ENCODE results near the gene JADE3. TPM values are rescaled to one million over a fixed set of nuclear protein-coding genes. Genes with fewer than 3 reads are reported as not detected.

The JADE3 gene
- total RNA-seq, 1 donor from 2014 or later, result 12.4 TPM

DNA sequence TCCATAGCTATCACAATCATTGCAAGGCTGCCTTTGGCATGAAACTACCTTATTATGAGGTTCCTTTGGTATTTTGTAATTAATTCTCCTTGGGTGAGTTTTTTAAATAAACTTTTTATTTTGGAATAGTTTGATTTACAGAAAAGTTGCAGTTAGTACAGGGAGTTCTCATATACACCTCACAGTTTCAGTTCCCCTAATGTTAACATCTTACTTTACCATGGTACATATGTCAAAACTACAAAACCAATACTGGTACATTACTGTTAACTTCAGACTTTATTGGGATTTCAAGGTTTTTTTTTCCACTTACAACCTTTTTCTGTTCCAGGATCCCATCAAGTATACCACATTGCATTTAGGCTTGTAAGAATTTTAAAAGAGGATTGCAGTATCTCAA lies 114.0 kb downstream of the JADE3 start:
- no peaks in the 10 kb centered on the region for H3K9me3 Mint-ChIP-seq (ENCODE audit: unreplicated experiment)
- FAIRE-seq (peak; percentile 72), DNase-seq (ENCODE audit: low read depth) (no peak)
- Histone ChIP-seq H3K9me3 (ENCODE audit: insufficient read depth, low read depth, low read length) (no peaks in the 10 kb centered on the region), H3K4me3 (ENCODE audit: insufficient read depth, low read depth, low read length) (no peak overlapping the region), H3K9ac (ENCODE audit: low read length) (no peak overlapping the region), H3K79me2 (ENCODE audit: insufficient read depth, low read length) (no peaks in the 10 kb centered on the region), H3K27ac (ENCODE audit: low read depth, low read length) (no peak overlapping the region), H3K36me3 (ENCODE audit: insufficient read depth, low read length) (no peaks in the 10 kb centered on the region), H3K27me3 (ENCODE audit: insufficient read depth, low read length) (no peaks in the 10 kb centered on the region), H4K20me1 (ENCODE audit: insufficient read depth, low read length) (no peaks in the 10 kb centered on the region), H3K4me2 (ENCODE audit: low read length) (no peak overlapping the region), H2AFZ (ENCODE audit: low read depth, low read length) (no peak overlapping the region), H3K4me1 (ENCODE audit: insufficient read depth, low read length) (no peaks in the 10 kb centered on the region)
- H3K27me3 Mint-ChIP-seq (ENCODE audit: low read depth, unreplicated experiment), result no peaks in the 10 kb centered on the region
- no peak overlapping the region for H3K27ac Mint-ChIP-seq (ENCODE audit: unreplicated experiment)
- no peaks in the 10 kb centered on the region for H3K4me1 Mint-ChIP-seq (ENCODE audit: low read depth, unreplicated experiment)
- H3K36me3 Mint-ChIP-seq (ENCODE audit: low read depth, unreplicated experiment), result no peaks in the 10 kb centered on the region
- H3K4me3 Mint-ChIP-seq (ENCODE audit: unreplicated experiment), result no peak overlapping the region
- TF ChIP-seq, protein P1, sequence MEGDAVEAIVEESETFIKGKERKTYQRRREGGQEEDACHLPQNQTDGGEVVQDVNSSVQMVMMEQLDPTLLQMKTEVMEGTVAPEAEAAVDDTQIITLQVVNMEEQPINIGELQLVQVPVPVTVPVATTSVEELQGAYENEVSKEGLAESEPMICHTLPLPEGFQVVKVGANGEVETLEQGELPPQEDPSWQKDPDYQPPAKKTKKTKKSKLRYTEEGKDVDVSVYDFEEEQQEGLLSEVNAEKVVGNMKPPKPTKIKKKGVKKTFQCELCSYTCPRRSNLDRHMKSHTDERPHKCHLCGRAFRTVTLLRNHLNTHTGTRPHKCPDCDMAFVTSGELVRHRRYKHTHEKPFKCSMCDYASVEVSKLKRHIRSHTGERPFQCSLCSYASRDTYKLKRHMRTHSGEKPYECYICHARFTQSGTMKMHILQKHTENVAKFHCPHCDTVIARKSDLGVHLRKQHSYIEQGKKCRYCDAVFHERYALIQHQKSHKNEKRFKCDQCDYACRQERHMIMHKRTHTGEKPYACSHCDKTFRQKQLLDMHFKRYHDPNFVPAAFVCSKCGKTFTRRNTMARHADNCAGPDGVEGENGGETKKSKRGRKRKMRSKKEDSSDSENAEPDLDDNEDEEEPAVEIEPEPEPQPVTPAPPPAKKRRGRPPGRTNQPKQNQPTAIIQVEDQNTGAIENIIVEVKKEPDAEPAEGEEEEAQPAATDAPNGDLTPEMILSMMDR (IDR thresholded peaks at IDR 0.05; ENCODE audit: insufficient read depth, low read depth, low read length), result no peak
- no peak for TF ChIP-seq EZH2 (IDR thresholded peaks at IDR 0.05; ENCODE audit: insufficient read depth, low read length)

DNA sequence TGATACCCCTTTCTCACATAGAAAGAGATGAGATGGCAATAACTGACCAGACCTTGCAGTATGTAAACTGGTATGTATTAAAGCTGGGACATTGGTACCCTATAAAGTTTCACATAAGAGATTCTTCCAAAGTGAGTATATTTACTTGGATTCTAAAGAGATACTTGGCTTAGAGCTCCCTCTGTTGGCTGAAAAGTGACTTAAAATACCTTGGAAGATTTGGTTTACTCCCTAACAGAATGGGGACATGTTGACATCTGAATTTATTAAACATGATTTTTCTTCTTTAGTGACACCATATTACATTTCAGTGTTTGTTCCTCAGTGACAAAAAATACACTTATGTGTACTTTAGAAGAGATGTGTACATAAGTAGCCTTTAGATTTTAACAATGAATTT lies 118.1 kb downstream of the JADE3 start:
- Mint-ChIP-seq H3K4me3 (ENCODE audit: unreplicated experiment) (no peak overlapping the region), H3K9me3 (ENCODE audit: unreplicated experiment) (no peaks in the 10 kb centered on the region), H3K4me1 (ENCODE audit: low read depth, unreplicated experiment) (no peaks in the 10 kb centered on the region), H3K36me3 (ENCODE audit: low read depth, unreplicated experiment) (no peaks in the 10 kb centered on the region), H3K27me3 (ENCODE audit: low read depth, unreplicated experiment) (no peaks in the 10 kb centered on the region), H3K27ac (ENCODE audit: unreplicated experiment) (no peak overlapping the region)
- Histone ChIP-seq H3K36me3 (ENCODE audit: insufficient read depth, low read length) (no peaks in the 10 kb centered on the region), H3K4me2 (ENCODE audit: low read length) (no peak overlapping the region), H3K79me2 (ENCODE audit: insufficient read depth, low read length) (no peaks in the 10 kb centered on the region), H3K9me3 (ENCODE audit: insufficient read depth, low read depth, low read length) (no peaks in the 10 kb centered on the region), H3K4me1 (ENCODE audit: insufficient read depth, low read length) (no peaks in the 10 kb centered on the region), H3K4me3 (ENCODE audit: insufficient read depth, low read depth, low read length) (no peak overlapping the region), H3K27me3 (ENCODE audit: insufficient read depth, low read length) (no peaks in the 10 kb centered on the region), H2AFZ (ENCODE audit: low read depth, low read length) (no peak overlapping the region), H4K20me1 (ENCODE audit: insufficient read depth, low read length) (no peaks in the 10 kb centered on the region), H3K9ac (ENCODE audit: low read length) (no peak overlapping the region), H3K27ac (ENCODE audit: low read depth, low read length) (no peak overlapping the region)
- no peak for TF ChIP-seq EZH2 (IDR thresholded peaks at IDR 0.05; ENCODE audit: insufficient read depth, low read length)
- TF ChIP-seq, protein P1 (IDR thresholded peaks at IDR 0.05; ENCODE audit: insufficient read depth, low read depth, low read length), result peak; percentile 38
- peak; percentile 27 for DNase-seq (ENCODE audit: low read depth)
- FAIRE-seq, result peak; percentile 100

DNA sequence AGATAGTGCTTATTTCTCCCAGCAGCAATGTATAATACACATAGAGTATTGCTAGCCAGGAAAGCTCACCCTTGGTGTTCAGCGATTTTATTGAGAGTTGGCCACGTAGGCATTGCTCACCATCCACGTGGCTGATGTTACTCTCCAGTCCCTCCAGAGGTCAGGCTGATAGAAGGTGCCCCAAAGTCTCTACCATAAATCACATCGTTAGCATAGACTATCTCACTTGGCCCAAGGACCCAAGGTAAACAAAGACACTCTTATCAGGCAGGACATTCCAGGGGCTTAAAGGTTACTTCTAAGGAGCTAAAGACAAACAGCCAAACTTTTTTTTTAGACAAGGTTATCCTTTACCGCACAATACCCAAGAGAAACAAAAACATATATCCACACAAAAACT lies 135.8 kb downstream of the JADE3 start:
- H3K9me3 Mint-ChIP-seq (ENCODE audit: unreplicated experiment), result peaks cover 2% of the 10 kb centered on the region
- peaks cover 10% of the 10 kb centered on the region for H3K36me3 Mint-ChIP-seq (ENCODE audit: low read depth, unreplicated experiment)
- no peak overlapping the region for H3K27ac ChIP-seq (ENCODE audit: low read depth, low read length)
- no peak overlapping the region for H3K9ac ChIP-seq (ENCODE audit: low read length)
- FAIRE-seq (peak; percentile 17), DNase-seq (ENCODE audit: low read depth) (no peak)
- no peaks in the 10 kb centered on the region for H3K79me2 ChIP-seq (ENCODE audit: insufficient read depth, low read length)
- no peaks in the 10 kb centered on the region for H3K4me1 Mint-ChIP-seq (ENCODE audit: low read depth, unreplicated experiment)
- no peaks in the 10 kb centered on the region for H3K4me1 ChIP-seq (ENCODE audit: insufficient read depth, low read length)
- no peak overlapping the region for H3K27ac Mint-ChIP-seq (ENCODE audit: unreplicated experiment)
- H3K27me3 ChIP-seq (ENCODE audit: insufficient read depth, low read length), result no peaks in the 10 kb centered on the region
- H3K4me2 ChIP-seq (ENCODE audit: low read length), result no peak overlapping the region
- no peaks in the 10 kb centered on the region for H3K27me3 Mint-ChIP-seq (ENCODE audit: low read depth, unreplicated experiment)
- H3K4me3 ChIP-seq (ENCODE audit: insufficient read depth, low read depth, low read length), result no peak overlapping the region
- no peaks in the 10 kb centered on the region for H4K20me1 ChIP-seq (ENCODE audit: insufficient read depth, low read length)
- H2AFZ ChIP-seq (ENCODE audit: low read depth, low read length), result no peak overlapping the region
- TF ChIP-seq EZH2 (IDR thresholded peaks at IDR 0.05; ENCODE audit: insufficient read depth, low read length), result no peak
- H3K36me3 ChIP-seq (ENCODE audit: insufficient read depth, low read length), result no peaks in the 10 kb centered on the region
- no peaks in the 10 kb centered on the region for H3K9me3 ChIP-seq (ENCODE audit: insufficient read depth, low read depth, low read length)
- H3K4me3 Mint-ChIP-seq (ENCODE audit: unreplicated experiment), result no peak overlapping the region

Data from astrocyte (in vitro differentiated cells and primary cell).